Measurements from ENCODE around the gene PPP6R3.
"Not testable (repeated sequence)": the region's sequence is repeated elsewhere in the genome, so short reads cannot be mapped to it uniquely, and the experiment has no call there.

Gene PPP6R3

GRCh38 chr11:68632375-68632774 is 171.8 kb downstream of the PPP6R3 start:
- not testable (repeated sequence) for H3K27me3 ChIP-seq (ENCODE audit: insufficient read depth, low read length, poor library complexity, severe bottlenecking); H3K9me2 ChIP-seq (replicated peaks; ENCODE audit: low read depth, low read length); H2AFZ ChIP-seq (ENCODE audit: low read length); H3K9ac ChIP-seq (ENCODE audit: low read depth, low read length, poor library complexity, severe bottlenecking); H3K4me3 ChIP-seq (ENCODE audit: low read length, poor library complexity, severe bottlenecking); H3K79me2 ChIP-seq (ENCODE audit: insufficient read depth, low read length); H3K4me1 ChIP-seq (ENCODE audit: insufficient read depth, low read length, poor library complexity, severe bottlenecking); H3K4me2 ChIP-seq (ENCODE audit: low read depth, low read length, poor library complexity, severe bottlenecking); H3F3A ChIP-seq (ENCODE audit: low read depth); H4K20me1 ChIP-seq (ENCODE audit: insufficient read depth, low read length, poor library complexity, severe bottlenecking); H3K36me3 ChIP-seq (ENCODE audit: insufficient read depth, low read length); H3K9me3 ChIP-seq (ENCODE audit: insufficient read depth, low read depth, low read length)

- Histone ChIP-seq H3K27me3 (ENCODE audit: insufficient read depth, low read length, poor library complexity, severe bottlenecking) (no peaks in the 10 kb centered on the region), H3K4me1 (ENCODE audit: insufficient read depth, low read length, poor library complexity, severe bottlenecking) (no peaks in the 10 kb centered on the region), H3F3A (ENCODE audit: low read depth) (no peaks in the 10 kb centered on the region), H3K4me3 (ENCODE audit: low read length, poor library complexity, severe bottlenecking) (no peak overlapping the region), H3K9me3 (ENCODE audit: insufficient read depth, low read depth, low read length) (no peaks in the 10 kb centered on the region), H4K20me1 (ENCODE audit: insufficient read depth, low read length, poor library complexity, severe bottlenecking) (no peaks in the 10 kb centered on the region), H3K9ac (ENCODE audit: low read depth, low read length, poor library complexity, severe bottlenecking) (no peak overlapping the region), H3K4me2 (ENCODE audit: low read depth, low read length, poor library complexity, severe bottlenecking) (no peak overlapping the region), H2AFZ (ENCODE audit: low read length) (no peak overlapping the region), H3K9me2 (replicated peaks; ENCODE audit: low read depth, low read length) (no peaks in the 10 kb centered on the region), H3K36me3 (ENCODE audit: insufficient read depth, low read length) (no peaks in the 10 kb centered on the region), H3K79me2 (ENCODE audit: insufficient read depth, low read length) (no peaks in the 10 kb centered on the region)
- TF ChIP-seq CTCF (conservative IDR thresholded peaks at IDR 0.05; ENCODE audit: low read length) = peak; percentile 86
- no peak for TF ChIP-seq EZH2phosphoT487 (IDR thresholded peaks at IDR 0.05; ENCODE audit: borderline replicate concordance)
These were observed 172.2 kb downstream of the PPP6R3 start for GRCh38 chr11:68632802-68633201.

GRCh38 chr11:68634606-68635005 is 174.1 kb downstream of the PPP6R3 start:
- not testable (repeated sequence) for H3K4me2 ChIP-seq (ENCODE audit: low read depth, low read length, poor library complexity, severe bottlenecking); H3K9ac ChIP-seq (ENCODE audit: low read depth, low read length, poor library complexity, severe bottlenecking); H3K4me3 ChIP-seq (ENCODE audit: low read length, poor library complexity, severe bottlenecking)

GRCh38 chr11:68635172-68635571 is 174.6 kb downstream of the PPP6R3 start:
- H4K20me1 ChIP-seq (ENCODE audit: insufficient read depth, low read length, poor library complexity, severe bottlenecking); H3K27me3 ChIP-seq (ENCODE audit: insufficient read depth, low read length, poor library complexity, severe bottlenecking); H3K36me3 ChIP-seq (ENCODE audit: insufficient read depth, low read length); H3K4me2 ChIP-seq (ENCODE audit: low read depth, low read length, poor library complexity, severe bottlenecking); H3F3A ChIP-seq (ENCODE audit: low read depth); H3K9ac ChIP-seq (ENCODE audit: low read depth, low read length, poor library complexity, severe bottlenecking); H2AFZ ChIP-seq (ENCODE audit: low read length); H3K79me2 ChIP-seq (ENCODE audit: insufficient read depth, low read length); H3K9me2 ChIP-seq (replicated peaks; ENCODE audit: low read depth, low read length); H3K9me3 ChIP-seq (ENCODE audit: insufficient read depth, low read depth, low read length); H3K4me1 ChIP-seq (ENCODE audit: insufficient read depth, low read length, poor library complexity, severe bottlenecking); H3K4me3 ChIP-seq (ENCODE audit: low read length, poor library complexity, severe bottlenecking): not testable (repeated sequence)

More at GRCh38 chr11:68634606-68635005, 174.1 kb downstream of the PPP6R3 start:
- not testable (repeated sequence) for H2AFZ ChIP-seq (ENCODE audit: low read length); H3K27me3 ChIP-seq (ENCODE audit: insufficient read depth, low read length, poor library complexity, severe bottlenecking); H3K9me2 ChIP-seq (replicated peaks; ENCODE audit: low read depth, low read length); H3K9me3 ChIP-seq (ENCODE audit: insufficient read depth, low read depth, low read length); H3K4me1 ChIP-seq (ENCODE audit: insufficient read depth, low read length, poor library complexity, severe bottlenecking); H3K79me2 ChIP-seq (ENCODE audit: insufficient read depth, low read length); H3K36me3 ChIP-seq (ENCODE audit: insufficient read depth, low read length); H4K20me1 ChIP-seq (ENCODE audit: insufficient read depth, low read length, poor library complexity, severe bottlenecking); H3F3A ChIP-seq (ENCODE audit: low read depth)

GRCh38 chr11:68635883-68636282 is 175.3 kb downstream of the PPP6R3 start:
- not testable (repeated sequence) for H4K20me1 ChIP-seq (ENCODE audit: insufficient read depth, low read length, poor library complexity, severe bottlenecking); H3K4me3 ChIP-seq (ENCODE audit: low read length, poor library complexity, severe bottlenecking); H3K9ac ChIP-seq (ENCODE audit: low read depth, low read length, poor library complexity, severe bottlenecking); H3K27me3 ChIP-seq (ENCODE audit: insufficient read depth, low read length, poor library complexity, severe bottlenecking); H3K36me3 ChIP-seq (ENCODE audit: insufficient read depth, low read length); H3K79me2 ChIP-seq (ENCODE audit: insufficient read depth, low read length); H3K9me2 ChIP-seq (replicated peaks; ENCODE audit: low read depth, low read length); H2AFZ ChIP-seq (ENCODE audit: low read length); H3K4me1 ChIP-seq (ENCODE audit: insufficient read depth, low read length, poor library complexity, severe bottlenecking); H3K4me2 ChIP-seq (ENCODE audit: low read depth, low read length, poor library complexity, severe bottlenecking); H3F3A ChIP-seq (ENCODE audit: low read depth); H3K9me3 ChIP-seq (ENCODE audit: insufficient read depth, low read depth, low read length)

GRCh38 chr11:68639322-68639721 is 178.8 kb downstream of the PPP6R3 start:
- not testable (repeated sequence) for H3K9me3 ChIP-seq (ENCODE audit: insufficient read depth, low read depth, low read length); H2AFZ ChIP-seq (ENCODE audit: low read length); H3K4me3 ChIP-seq (ENCODE audit: low read length, poor library complexity, severe bottlenecking); H4K20me1 ChIP-seq (ENCODE audit: insufficient read depth, low read length, poor library complexity, severe bottlenecking); H3K4me1 ChIP-seq (ENCODE audit: insufficient read depth, low read length, poor library complexity, severe bottlenecking); H3K36me3 ChIP-seq (ENCODE audit: insufficient read depth, low read length); H3K9ac ChIP-seq (ENCODE audit: low read depth, low read length, poor library complexity, severe bottlenecking); H3K79me2 ChIP-seq (ENCODE audit: insufficient read depth, low read length); H3K27me3 ChIP-seq (ENCODE audit: insufficient read depth, low read length, poor library complexity, severe bottlenecking); H3K4me2 ChIP-seq (ENCODE audit: low read depth, low read length, poor library complexity, severe bottlenecking); H3K9me2 ChIP-seq (replicated peaks; ENCODE audit: low read depth, low read length); H3F3A ChIP-seq (ENCODE audit: low read depth)

Measured in Loucy (cell line).